ENCODE results near the gene PACSIN3. TPM values are rescaled to one million over a fixed set of nuclear protein-coding genes. Genes with fewer than 3 reads are reported as not detected.

Gene PACSIN3
- total RNA-seq, 1 experiment from 2014 or later, result 113 TPM

- Histone ChIP-seq H3K9me3 (ENCODE audit: insufficient read depth, low read depth) (no peaks in the 10 kb centered on the region), H3K36me3 (ENCODE audit: low read depth) (peaks cover 40% of the 10 kb centered on the region), H3K27me3 (ENCODE audit: insufficient read depth, low read depth) (no peaks in the 10 kb centered on the region), H3K79me2 (ENCODE audit: low read depth) (peaks cover 45% of the 10 kb centered on the region), H3F3A (ENCODE audit: insufficient read depth, low read depth) (peaks cover 19% of the 10 kb centered on the region; the same call in 1 of the 2 replicates), H2AFZ (no peak overlapping the region), H3K4me3 (no peak overlapping the region), H3K27ac (no peak overlapping the region), H3K4me1 (replicated peaks; ENCODE audit: insufficient read depth) (peaks cover 7% of the 10 kb centered on the region), H4K20me1 (ENCODE audit: insufficient read depth) (peaks cover 36% of the 10 kb centered on the region), H3K9me2 (ENCODE audit: insufficient read depth) (no peaks in the 10 kb centered on the region), H3K4me2 (no peak overlapping the region)
- ChIA-PET CTCF (no interaction called here), POLR2A (ENCODE audit: unreplicated experiment) (no interaction called here)
- TF ChIP-seq EZH2 (IDR thresholded peaks at IDR 0.05; ENCODE audit: low read depth) (no peak), CTCF (conservative IDR thresholded peaks at IDR 0.05) (no peak)
- intact Hi-C loops (cut with micrococcal nuclease; ENCODE audit: unreplicated experiment), result no loop called here
- no TSS peak for BruUV-seq (replicated peaks)
- DNase-seq, result no peak
Measured at GRCh38 chr11:47171856-47172255, 14.4 kb downstream of the PACSIN3 start.

- Histone ChIP-seq H3K4me2 (no peak overlapping the region), H4K20me1 (ENCODE audit: insufficient read depth) (peaks cover 40% of the 10 kb centered on the region), H3K27ac (no peak overlapping the region), H3K9me3 (ENCODE audit: insufficient read depth, low read depth) (no peaks in the 10 kb centered on the region), H3K4me1 (replicated peaks; ENCODE audit: insufficient read depth) (peaks cover 7% of the 10 kb centered on the region), H2AFZ (no peak overlapping the region), H3K36me3 (ENCODE audit: low read depth) (peaks cover 43% of the 10 kb centered on the region), H3K27me3 (ENCODE audit: insufficient read depth, low read depth) (no peaks in the 10 kb centered on the region), H3K79me2 (ENCODE audit: low read depth) (peaks cover 42% of the 10 kb centered on the region), H3F3A (ENCODE audit: insufficient read depth, low read depth) (peaks cover 19% of the 10 kb centered on the region; the same call in 1 of the 2 replicates), H3K9me2 (ENCODE audit: insufficient read depth) (no peaks in the 10 kb centered on the region), H3K4me3 (no peak overlapping the region)
- ChIA-PET CTCF (no interaction called here), POLR2A (ENCODE audit: unreplicated experiment) (no interaction called here)
- no peak for DNase-seq
- intact Hi-C loops (cut with micrococcal nuclease; ENCODE audit: unreplicated experiment), result no loop called here
- TF ChIP-seq CTCF (conservative IDR thresholded peaks at IDR 0.05), result no peak
- TF ChIP-seq EZH2 (IDR thresholded peaks at IDR 0.05; ENCODE audit: low read depth), result no peak
- no TSS peak for BruUV-seq (replicated peaks)
Measured at GRCh38 chr11:47171061-47171838, 15.0 kb downstream of the PACSIN3 start.

GRCh38 chr11:47166368-47166767, 19.9 kb downstream of the PACSIN3 start:
- intact Hi-C loops (cut with micrococcal nuclease; ENCODE audit: unreplicated experiment), result no loop called here
- no peak overlapping the region for H2AFZ ChIP-seq
- BruUV-seq (replicated peaks), result no TSS peak
- no peaks in the 10 kb centered on the region for H3K27me3 ChIP-seq (ENCODE audit: insufficient read depth, low read depth)
- H3K79me2 ChIP-seq (ENCODE audit: low read depth), result no peaks in the 10 kb centered on the region
- H3K4me3 ChIP-seq, result no peak overlapping the region
- H3K9me3 ChIP-seq (ENCODE audit: insufficient read depth, low read depth), result no peaks in the 10 kb centered on the region
- H3K9me2 ChIP-seq (ENCODE audit: insufficient read depth), result no peaks in the 10 kb centered on the region
- DNase-seq, result peak in 1 of 2 experiments; percentile 5
- no peak overlapping the region for H3K4me2 ChIP-seq
- no peaks in the 10 kb centered on the region for H3K4me1 ChIP-seq (replicated peaks; ENCODE audit: insufficient read depth)
- peaks cover 25% of the 10 kb centered on the region for H4K20me1 ChIP-seq (ENCODE audit: insufficient read depth)
- ChIA-PET CTCF (no interaction called here), POLR2A (ENCODE audit: unreplicated experiment) (no interaction called here)
- no peak overlapping the region for H3K27ac ChIP-seq
- H3F3A ChIP-seq (ENCODE audit: insufficient read depth, low read depth), result peaks cover 27% of the 10 kb centered on the region; the same call in 1 of the 2 replicates
- peaks cover 34% of the 10 kb centered on the region for H3K36me3 ChIP-seq (ENCODE audit: low read depth)
- TF ChIP-seq EZH2 (IDR thresholded peaks at IDR 0.05; ENCODE audit: low read depth) (no peak), CTCF (conservative IDR thresholded peaks at IDR 0.05) (no peak)
